MCF 10A (cell line): ENCODE data around the gene RAB3GAP2. TPM values are rescaled to one million over a fixed set of nuclear protein-coding genes. Genes with fewer than 3 reads are reported as not detected.
"Not testable (repeated sequence)": the region's sequence is repeated elsewhere in the genome, so short reads cannot be mapped to it uniquely, and the experiment has no call there.

Experiments used
- BruUV-seq: library from RNA; stranded (reverse); fragments of 400-500 nt; replicated peaks from 2 replicates; lab custom pipeline; 2021; lab: Mats Ljungman, UMichigan
- CTCF ChIA-PET: fragments of 300-600 bp; sonication (Branson Sonifier 250); formaldehyde crosslinking; extraction: SDS; loops from one replicate; lab custom pipeline; 2021; ENCODE audit warnings: antibody characterized with exemption, inconsistent platforms; lab: Yijun Ruan, JAX
- POLR2A ChIA-PET: fragments of 300-600, 350-650 bp; sonication (Branson Sonifier 250); formaldehyde crosslinking; extraction: SDS; loops from one replicate; lab custom pipeline; 2020; ENCODE audit warnings: antibody characterized with exemption, inconsistent platforms; lab: Yijun Ruan, JAX
- DNase-seq: peaks from one replicate; pipeline ENCODE4 v3.0.0-alpha.2; 2018; ENCODE audit not compliant: unreplicated experiment
- H3K27ac Mint-ChIP-seq: one replicate; pipeline ENCODE4 v1.8.0; 2022; ENCODE audit warnings: mild to moderate bottlenecking, low read depth, mixed read lengths; ENCODE audit not compliant: unreplicated experiment
- H3K27me3 Mint-ChIP-seq: one replicate; pipeline ENCODE4 v1.8.0; 2022; ENCODE audit warnings: mixed read lengths; ENCODE audit not compliant: insufficient read depth, unreplicated experiment
- H3K36me3 Mint-ChIP-seq: one replicate; pipeline ENCODE4 v1.8.0; 2022; ENCODE audit warnings: mild to moderate bottlenecking, moderate library complexity, mixed read lengths; ENCODE audit not compliant: insufficient read depth, unreplicated experiment
- H3K4me1 Mint-ChIP-seq: one replicate; pipeline ENCODE4 v1.8.0; 2022; ENCODE audit warnings: mixed read lengths; ENCODE audit not compliant: insufficient read depth, unreplicated experiment
- H3K4me3 Mint-ChIP-seq: one replicate; pipeline ENCODE4 v1.8.0; 2022; ENCODE audit warnings: mild to moderate bottlenecking, moderate library complexity, mixed read lengths; ENCODE audit not compliant: unreplicated experiment
- H3K9me3 Mint-ChIP-seq: one replicate; pipeline ENCODE4 v1.8.0; 2022; ENCODE audit warnings: mixed read lengths; ENCODE audit not compliant: unreplicated experiment
- CTCF ChIP-seq: fragments of 200-600 bp; IDR thresholded peaks from one replicate; pipeline ENCODE4 v1.8.0; 2022; ENCODE audit warnings: antibody characterized with exemption, mild to moderate bottlenecking; ENCODE audit not compliant: unreplicated experiment
- intact Hi-C: fragments of 100-400 bp; cut with micrococcal nuclease; formaldehyde crosslinking; loops from 2 replicates; pipeline ENCODE4 v1.14.1; 2022
- total RNA-seq: library from RNA; stranded (reverse); gene quantifications from 2 replicates; pipeline ENCODE4 v1.2.3, GENCODE V29; 2022

The RAB3GAP2 gene
- total RNA-seq, 1 experiment from 2014 or later, result 93.3 TPM

GRCh38 chr1:220219136-220219442 is 53.2 kb downstream of the RAB3GAP2 start:
- no peak for DNase-seq
- intact Hi-C loops, result loop anchor here (2.0 to 10.0 kb wide), 3 partner anchors 54 to 382 kb away; partner anchors contain the start of genes MARK1 and RAB3GAP2
- peaks cover 14% of the 10 kb centered on the region for H3K36me3 Mint-ChIP-seq
- CTCF ChIA-PET, result interaction anchor here (0.6 to 12.7 kb wide), 68 partner anchors 9 to 1731 kb away, joined by 3 to 232 read pairs (median 4); partner anchors contain the start of genes MTARC1, MTARC2 and RAB3GAP2
- H3K9me3 Mint-ChIP-seq, result no peaks in the 10 kb centered on the region
- peaks cover 23% of the 10 kb centered on the region for H3K4me1 Mint-ChIP-seq
- POLR2A ChIA-PET, result interaction anchor here (0.6 to 3.1 kb wide), 10 partner anchors 8 to 514 kb away, joined by 3 to 16 read pairs (median 5); partner anchors contain the start of gene RAB3GAP2
- no peaks in the 10 kb centered on the region for H3K27me3 Mint-ChIP-seq
- H3K27ac Mint-ChIP-seq, result peak overlapping the region; percentile 22
- no peak overlapping the region for H3K4me3 Mint-ChIP-seq
- BruUV-seq, result no TSS peak
- no peak for TF ChIP-seq CTCF

GRCh38 chr1:220218397-220219135 is 53.7 kb downstream of the RAB3GAP2 start:
- Mint-ChIP-seq H3K4me1 (peaks cover 27% of the 10 kb centered on the region), H3K36me3 (peaks cover 14% of the 10 kb centered on the region), H3K27ac (peak overlapping the region; percentile 22)
- intact Hi-C loops, result loop anchor here (1.0 to 10.0 kb wide), 6 partner anchors 54 to 558 kb away; partner anchors contain the start of genes MARK1 and RAB3GAP2
- CTCF ChIA-PET, result interaction anchor here (0.5 to 12.7 kb wide), 68 partner anchors 9 to 1731 kb away, joined by 3 to 232 read pairs (median 4); partner anchors contain the start of genes MTARC1, MTARC2 and RAB3GAP2
- H3K9me3 Mint-ChIP-seq, BruUV-seq, H3K27me3 Mint-ChIP-seq, H3K4me3 Mint-ChIP-seq: not testable (repeated sequence)
- DNase-seq, result peak; percentile 82
- TF ChIP-seq CTCF, result peak; percentile 80
- POLR2A ChIA-PET, result interaction anchor here (0.6 to 3.1 kb wide), 8 partner anchors 9 to 515 kb away, joined by 3 to 16 read pairs (median 5); partner anchors contain the start of gene RAB3GAP2

GRCh38 chr1:220217383-220217988 is 54.8 kb downstream of the RAB3GAP2 start:
- peaks cover 25% of the 10 kb centered on the region for H3K4me1 Mint-ChIP-seq
- CTCF ChIA-PET, result interaction anchor here (0.5 to 12.7 kb wide), 36 partner anchors 9 to 583 kb away, joined by 3 to 232 read pairs (median 4); partner anchors contain the start of gene RAB3GAP2
- peaks cover 24% of the 10 kb centered on the region for H3K36me3 Mint-ChIP-seq
- intact Hi-C loops, result loop anchor here (5.0 to 10.0 kb wide), 2 partner anchors 307 to 380 kb away; partner anchors contain the start of gene MARK1
- H3K4me3 Mint-ChIP-seq, result no peak overlapping the region
- H3K27ac Mint-ChIP-seq, result no peak overlapping the region
- H3K9me3 Mint-ChIP-seq, result no peaks in the 10 kb centered on the region
- TF ChIP-seq CTCF, result peak; percentile 52
- POLR2A ChIA-PET, result interaction anchor here (1.4 to 1.8 kb wide), 2 partner anchors 12 to 55 kb away, joined by 4 to 6 read pairs; partner anchors contain the start of gene RAB3GAP2
- peak; percentile 55 for DNase-seq
- no TSS peak for BruUV-seq
- no peaks in the 10 kb centered on the region for H3K27me3 Mint-ChIP-seq
